A549 (cell line): Measurements from ENCODE around the gene PPHLN1. TPM values are rescaled to one million over a fixed set of nuclear protein-coding genes. Genes with fewer than 3 reads are reported as not detected.

ENCODE experiments used
- ATAC-seq, 2 experiments: fragments of 200-7000 bp in 1 of 2; fragments of >200 bp in 1 of 2; cut with Nextera tagmentation in 1 of 2; cut with Tn5 transposase in 1 of 2; 3 replicates each; pipeline versions ENCODE4 v1.8.0 to v1.9.1; 2018 to 2020; ENCODE audit warnings: mild to moderate bottlenecking in 1 of 2, moderate library complexity in 1 of 2
- CTCF ChIA-PET: fragments of 300-600 bp; sonication (Branson Sonifier 250); formaldehyde crosslinking; extraction: SDS; loops from one replicate; lab custom pipeline; 2021; ENCODE audit warnings: antibody characterized with exemption, inconsistent platforms; lab: Yijun Ruan, JAX
- POLR2A ChIA-PET: fragments of 350-600 bp; formaldehyde crosslinking; extraction: SDS; loops from one replicate; lab custom pipeline; 2021; ENCODE audit warnings: antibody characterized with exemption, inconsistent platforms; lab: Yijun Ruan, JAX
- DNase-seq, 2 experiments: peaks; one replicate each; pipeline versions ENCODE4 v3.0.0 to v3.0.0-alpha.2; 2011 to 2016; ENCODE audit warnings: low read depth in 1 of 2, low spot score in 1 of 2
- FAIRE-seq: peaks from 2 replicates; lab custom pipeline; 2011; peaks lifted over from hg19 to GRCh38; lab: Jason Lieb, UNC
- H3K27ac ChIP-seq, 2 experiments: fragments of >200 bp; sonication (Bioruptor Twin); formaldehyde crosslinking; 3 replicates each; pipeline ENCODE4 v1.5.1; 2016 to 2017
- H3K4me1 ChIP-seq: fragments of >200 bp; sonication (Bioruptor Twin); formaldehyde crosslinking; 3 replicates; pipeline ENCODE4 v1.6.1; 2016
- H3K4me2 ChIP-seq: fragments of >200 bp; sonication (Bioruptor Twin); formaldehyde crosslinking; 3 replicates; pipeline ENCODE4 v1.6.1; 2016
- H3K4me3 ChIP-seq: fragments of >200 bp; sonication (Bioruptor Twin); formaldehyde crosslinking; 3 replicates; pipeline ENCODE4 v1.5.1; 2016
- H3K9me3 ChIP-seq: fragments of >200 bp; sonication (Bioruptor Twin); formaldehyde crosslinking; 3 replicates; pipeline ENCODE4 v1.6.1; 2016
- BHLHE40 ChIP-seq: IDR thresholded peaks from 2 replicates; pipeline ENCODE4 v1.6.1; 2012; ENCODE audit warnings: low read depth, low read length, inconsistent platforms
- CBX8 ChIP-seq: fragments of 200-600 bp; sonication (generic); IDR thresholded peaks from 2 replicates; pipeline ENCODE4 v1.6.1; 2016
- CHD2 ChIP-seq: fragments of 150-350 bp; IDR thresholded peaks from 2 replicates; pipeline ENCODE4 v1.6.1; 2014; ENCODE audit warnings: low read length; ENCODE audit not compliant: partially characterized antibody
- CTCF ChIP-seq: fragments of >200 bp; sonication (Bioruptor Twin); formaldehyde crosslinking; IDR thresholded peaks from 3 replicates; pipeline ENCODE4 v1.5.1; 2016
- ELK1 ChIP-seq: fragments of 150-350 bp; IDR thresholded peaks from 2 replicates; pipeline ENCODE4 v1.6.1; 2014; ENCODE audit warnings: low read depth, mild to moderate bottlenecking, low read length
- FOXS1 ChIP-seq: fragments of 250-450 bp; sonication (Bioruptor Pico); IDR thresholded peaks from 2 replicates; pipeline ENCODE4 v1.5.0; 2020; ENCODE audit warnings: mild to moderate bottlenecking, moderate library complexity
- GATA3 ChIP-seq: IDR thresholded peaks from 2 replicates; pipeline ENCODE4 v1.6.1; 2012; ENCODE audit warnings: borderline replicate concordance
- HDAC2 ChIP-seq: fragments of 200-600 bp; sonication (generic); IDR thresholded peaks from 2 replicates; pipeline ENCODE4 v1.6.1; 2016
- HMGXB4 ChIP-seq: fragments of 250-450 bp; sonication (Bioruptor Pico); IDR thresholded peaks from 2 replicates; pipeline ENCODE4 v1.5.0; 2021; ENCODE audit warnings: mild to moderate bottlenecking, moderate library complexity, borderline replicate concordance
- HOXB13 ChIP-seq: fragments of 250-450 bp; sonication (Bioruptor Pico); IDR thresholded peaks from 2 replicates; pipeline ENCODE4 v1.5.0; 2020; ENCODE audit warnings: low read depth, mild to moderate bottlenecking, moderate library complexity
- HOXB5 ChIP-seq: fragments of 250-450 bp; sonication (Bioruptor Pico); IDR thresholded peaks from 2 replicates; pipeline ENCODE4 v1.5.0; 2020; ENCODE audit warnings: mild to moderate bottlenecking, moderate library complexity
- JUN ChIP-seq, 2 experiments: fragments of >200 bp; sonication (Bioruptor Twin); formaldehyde crosslinking; IDR thresholded peaks; 2 replicates in 1 of 2; 3 replicates in 1 of 2; pipeline ENCODE4 v1.6.1; 2016 to 2017
- JUNB ChIP-seq: fragments of >200 bp; sonication (Bioruptor Twin); formaldehyde crosslinking; IDR thresholded peaks from 2 replicates; pipeline ENCODE4 v1.6.1; 2016
- MAFK ChIP-seq: fragments of 450-650 bp; IDR thresholded peaks from 2 replicates; pipeline ENCODE4 v1.6.1; 2014; ENCODE audit not compliant: partially characterized antibody
- MAZ ChIP-seq: fragments of 150-350 bp; IDR thresholded peaks from 2 replicates; pipeline ENCODE4 v1.6.1; 2014; ENCODE audit warnings: antibody characterized with exemption, low read depth, low read length, borderline replicate concordance
- MYC ChIP-seq: IDR thresholded peaks from 2 replicates; pipeline ENCODE4 v1.6.1; 2012; ENCODE audit warnings: mild to moderate bottlenecking, inconsistent platforms, low read length, improper control_type of control experiment, borderline replicate concordance
- NPAS2 ChIP-seq: fragments of 250-450 bp; sonication (Bioruptor Pico); IDR thresholded peaks from 2 replicates; pipeline ENCODE4 v1.8.0; 2022; ENCODE audit warnings: mild to moderate bottlenecking, moderate library complexity, borderline replicate concordance
- PBX3 ChIP-seq: IDR thresholded peaks from 2 replicates; pipeline ENCODE4 v1.6.1; 2012
- POLR2A ChIP-seq: IDR thresholded peaks from 2 replicates; pipeline ENCODE4 v1.6.1; 2012; ENCODE audit warnings: mild to moderate bottlenecking, low read length
- SMC3 ChIP-seq: fragments of >200 bp; sonication (Bioruptor Twin); formaldehyde crosslinking; IDR thresholded peaks from 3 replicates; pipeline ENCODE4 v1.6.1; 2018; ENCODE audit warnings: inconsistent platforms
- TFCP2L1 ChIP-seq: fragments of 250-450 bp; sonication (Bioruptor Pico); IDR thresholded peaks from 2 replicates; pipeline ENCODE4 v1.5.0; 2021; ENCODE audit warnings: mild to moderate bottlenecking
- TP53 ChIP-seq: fragments of 250-450 bp; sonication (Bioruptor Pico); IDR thresholded peaks from 2 replicates; pipeline ENCODE4 v1.5.0; 2021; ENCODE audit warnings: mild to moderate bottlenecking, moderate library complexity
- USF2 ChIP-seq: fragments of 450-650 bp; IDR thresholded peaks from 2 replicates; pipeline ENCODE4 v1.6.1; 2014; ENCODE audit warnings: antibody characterized with exemption
- ZC3H11A ChIP-seq: fragments of 450-650 bp; IDR thresholded peaks from 2 replicates; pipeline ENCODE4 v1.6.1; 2014; ENCODE audit warnings: antibody characterized with exemption, mild to moderate bottlenecking
- ZNF302 ChIP-seq: fragments of 250-450 bp; sonication (Bioruptor Pico); IDR thresholded peaks from 2 replicates; pipeline ENCODE4 v1.9.0; 2021; ENCODE audit warnings: inconsistent platforms, mild to moderate bottlenecking, moderate library complexity
- ZSCAN20 ChIP-seq: fragments of 250-450 bp; sonication (Bioruptor Pico); IDR thresholded peaks from 2 replicates; pipeline ENCODE4 v1.8.0; 2022; ENCODE audit warnings: mild to moderate bottlenecking, moderate library complexity
- WGBS: methylation state at CpG from one replicate; pipeline ENCODE4 v1.1.6; 2017; ENCODE audit errors: missing lambda C conversion rate; 5-methylcytosine and 5-hydroxymethylcytosine counted together
- polyA plus RNA-seq, 4 experiments: library from polyadenylated mRNA; depleted of rRNA in 3 of 4; stranded (reverse); fragments of >200 nt; fragmentation: RNase III in 1 of 4; extraction: RNeasy Plus Mini Kit Qiagen cat#74134 plus additional on column Dnase treatment in 1 of 4; gene quantifications; 2 replicates in 3 of 4; 3 replicates in 1 of 4; pipeline ENCODE4 v1.2.3, GENCODE V29; 2011 to 2017

Gene PPHLN1
- polyA plus RNA-seq, 2 of the 4 experiments (the other 2 are of a cell fraction) = 55.5 to 135 TPM

GRCh38 chr12:42473130-42473529, 147.2 kb downstream of the PPHLN1 start (continued):
- no peak for TF ChIP-seq NPAS2 (CRISPR knock-in tag)
- no peak for TF ChIP-seq CTCF

GRCh38 chr12:42473561-42473960, 147.6 kb downstream of the PPHLN1 start:
- H3K27ac ChIP-seq = no peak overlapping the region
- WGBS = 48% methylated on average over 1 of the region's 1 CpG
- TF ChIP-seq HDAC2 (no peak), POLR2A (no peak), JUNB (no peak), HOXB5 (CRISPR knock-in tag) (no peak)
- FAIRE-seq (no peak), ATAC-seq (no peak), DNase-seq (no peak)
- POLR2A ChIA-PET = no interaction called here
- no peak overlapping the region for H3K4me3 ChIP-seq
- H3K4me1 ChIP-seq = peaks cover 10% of the 10 kb centered on the region; the same call in 2 of the 3 replicates
- no peaks in the 10 kb centered on the region for H3K9me3 ChIP-seq
- H3K4me2 ChIP-seq = no peak overlapping the region
- CTCF ChIA-PET = interaction anchor here (1.0 to 8.3 kb wide), 2 partner anchors 8 to 809 kb away, joined by 3 to 64 read pairs; no protein-coding TSS in a partner anchor

- no peak overlapping the region for H3K27ac ChIP-seq
- TF ChIP-seq MAFK = no peak
- no peak for TF ChIP-seq SMC3
- TF ChIP-seq BHLHE40 = no peak
- TF ChIP-seq FOXS1 (CRISPR knock-in tag) = no peak
- TF ChIP-seq MYC = no peak
- TF ChIP-seq ZSCAN20 = no peak
- TF ChIP-seq GATA3 = no peak
- TF ChIP-seq ZNF302 (CRISPR knock-in tag) = no peak
- TF ChIP-seq HOXB13 (CRISPR knock-in tag) = no peak
- TF ChIP-seq TP53 = no peak
- TF ChIP-seq ELK1 = no peak
- TF ChIP-seq POLR2A = no peak
- TF ChIP-seq JUN (IDR thresholded peaks at IDR 0.05) = no peak
- no peak for TF ChIP-seq CHD2
- no peak for TF ChIP-seq CBX8
- FAIRE-seq (no peak), DNase-seq (peak; percentile 18 to 19), ATAC-seq (no peak)
- peaks cover 10% of the 10 kb centered on the region; the same call in 2 of the 3 replicates for H3K4me1 ChIP-seq
- no peak overlapping the region for H3K4me3 ChIP-seq
- CTCF ChIA-PET = interaction anchor here (8.3 kb wide), 1 partner anchor 7 kb away, joined by 64 read pairs; no protein-coding TSS in a partner anchor
- 27% methylated on average over 2 of the region's 2 CpGs for WGBS
- no peaks in the 10 kb centered on the region for H3K9me3 ChIP-seq
- no peak overlapping the region for H3K4me2 ChIP-seq
- POLR2A ChIA-PET = no interaction called here
Measured at GRCh38 chr12:42474391-42474790, 148.4 kb downstream of the PPHLN1 start.

GRCh38 chr12:42475106-42475505, 149.1 kb downstream of the PPHLN1 start:
- CTCF ChIA-PET = no interaction called here
- H3K4me3 ChIP-seq = no peak overlapping the region
- peaks cover 10% of the 10 kb centered on the region; the same call in 2 of the 3 replicates for H3K4me1 ChIP-seq
- DNase-seq (no peak), FAIRE-seq (no peak), ATAC-seq (no peak)
- POLR2A ChIA-PET = no interaction called here
- TF ChIP-seq NPAS2 (CRISPR knock-in tag) (no peak), TFCP2L1 (CRISPR knock-in tag) (no peak), HOXB13 (CRISPR knock-in tag) (no peak), PBX3 (no peak), MAZ (no peak), ZC3H11A (no peak), CBX8 (no peak), MYC (no peak), USF2 (no peak), HMGXB4 (CRISPR knock-in tag) (no peak)
- 75% methylated on average over 3 of the region's 3 CpGs for WGBS
- H3K27ac ChIP-seq = no peak overlapping the region
- no peak overlapping the region for H3K4me2 ChIP-seq
- H3K9me3 ChIP-seq = no peaks in the 10 kb centered on the region
